Activated T-helper 17 cell treated with anti-CD3 and anti-CD28 coated beads, Interleukin-2, amount 50 U/mL, for 72 hours (primary cell): ENCODE results near the gene PSMA1. TPM values are rescaled to one million over a fixed set of nuclear protein-coding genes. Genes with fewer than 3 reads are reported as not detected.

ENCODE experiments used
- ATAC-seq: fragments of 150-1000 bp; cut with Tn5 transposase; replicated peaks from 2 replicates; pipeline ENCODE4 v1.10.0; 2021; ENCODE audit warnings: mild to moderate bottlenecking, moderate library complexity
- H3K27ac Mint-ChIP-seq: one replicate; pipeline ENCODE4 v1.8.0; 2022; ENCODE audit warnings: mixed read lengths
- H3K27me3 Mint-ChIP-seq: one replicate; pipeline ENCODE4 v1.8.0; 2022; ENCODE audit warnings: mixed read lengths
- H3K36me3 Mint-ChIP-seq: one replicate; pipeline ENCODE4 v1.8.0; 2022; ENCODE audit warnings: low read depth, mild to moderate bottlenecking, mixed read lengths
- H3K4me1 Mint-ChIP-seq: one replicate; pipeline ENCODE4 v1.8.0; 2022; ENCODE audit warnings: mixed read lengths
- H3K4me3 Mint-ChIP-seq: one replicate; pipeline ENCODE4 v1.8.0; 2022; ENCODE audit warnings: mild to moderate bottlenecking, mixed read lengths
- H3K9me3 Mint-ChIP-seq: one replicate; pipeline ENCODE4 v1.8.0; 2022; ENCODE audit warnings: mixed read lengths
- total RNA-seq, 2 donors: library from RNA; stranded (reverse); gene quantifications; one replicate each; pipeline ENCODE4 v1.2.3, GENCODE V29; 2022

Gene PSMA1
- total RNA-seq, 2 donors from 2014 or later = 239 to 246 TPM

GRCh38 chr11:14503023-14503422 is 17.2 kb downstream of the PSMA1 start:
- Mint-ChIP-seq H3K27ac (no peak overlapping the region), H3K36me3 (peaks cover 86% of the 10 kb centered on the region), H3K27me3 (no peaks in the 10 kb centered on the region), H3K4me3 (no peak overlapping the region), H3K9me3 (no peaks in the 10 kb centered on the region), H3K4me1 (peaks cover 6% of the 10 kb centered on the region)
- no peak for ATAC-seq

GRCh38 chr11:14502039-14502438 is 18.1 kb downstream of the PSMA1 start:
- no peak for ATAC-seq
- H3K4me3 Mint-ChIP-seq = no peak overlapping the region
- H3K36me3 Mint-ChIP-seq = peaks cover 86% of the 10 kb centered on the region
- no peak overlapping the region for H3K27ac Mint-ChIP-seq
- H3K27me3 Mint-ChIP-seq = no peaks in the 10 kb centered on the region
- H3K4me1 Mint-ChIP-seq = peaks cover 14% of the 10 kb centered on the region
- H3K9me3 Mint-ChIP-seq = no peaks in the 10 kb centered on the region

- peaks cover 17% of the 10 kb centered on the region for H3K4me1 Mint-ChIP-seq
- ATAC-seq = peak; percentile 46
- no peaks in the 10 kb centered on the region for H3K9me3 Mint-ChIP-seq
- H3K27ac Mint-ChIP-seq = peak overlapping the region; percentile 94
- no peaks in the 10 kb centered on the region for H3K27me3 Mint-ChIP-seq
- H3K4me3 Mint-ChIP-seq = peak overlapping the region; percentile 87
- peaks cover 86% of the 10 kb centered on the region for H3K36me3 Mint-ChIP-seq
Observed at GRCh38 chr11:14500181-14500651, 20.0 kb downstream of the PSMA1 start.

- Mint-ChIP-seq H3K9me3 (no peaks in the 10 kb centered on the region), H3K27ac (peak within 1 kb of the TSS; percentile 94), H3K36me3 (peaks cover 86% of the 10 kb centered on the region), H3K27me3 (no peaks in the 10 kb centered on the region), H3K4me3 (peak within 1 kb of the TSS; percentile 87), H3K4me1 (peaks cover 17% of the 10 kb centered on the region)
- peak; percentile 98 for ATAC-seq
Observed at GRCh38 chr11:14499560-14500180, 20.5 kb downstream of the PSMA1 start, which contains the start of gene COPB1. Gene COPB1 (minus strand): TSS chr11:14499811. CDS start chr11:14498928, 883 bp downstream.

GRCh38 chr11:14499178-14499559 is 21.0 kb downstream of the PSMA1 start:
- H3K4me3 Mint-ChIP-seq = peak overlapping the region; percentile 87
- H3K4me1 Mint-ChIP-seq = peaks cover 17% of the 10 kb centered on the region
- no peaks in the 10 kb centered on the region for H3K27me3 Mint-ChIP-seq
- peaks cover 86% of the 10 kb centered on the region for H3K36me3 Mint-ChIP-seq
- peak overlapping the region; percentile 94 for H3K27ac Mint-ChIP-seq
- H3K9me3 Mint-ChIP-seq = no peaks in the 10 kb centered on the region
- ATAC-seq = peak; percentile 50

- Mint-ChIP-seq H3K9me3 (no peaks in the 10 kb centered on the region), H3K27me3 (no peaks in the 10 kb centered on the region), H3K4me3 (no peak overlapping the region), H3K36me3 (peaks cover 100% of the 10 kb centered on the region), H3K4me1 (peaks cover 9% of the 10 kb centered on the region), H3K27ac (peak overlapping the region; percentile 24)
- ATAC-seq = no peak
Observed at GRCh38 chr11:14480716-14481115, 39.5 kb downstream of the PSMA1 start.

- ATAC-seq = no peak
- Mint-ChIP-seq H3K9me3 (no peaks in the 10 kb centered on the region), H3K27me3 (no peaks in the 10 kb centered on the region), H3K36me3 (peaks cover 79% of the 10 kb centered on the region), H3K4me1 (peaks cover 24% of the 10 kb centered on the region), H3K27ac (peak overlapping the region; percentile 68), H3K4me3 (no peak overlapping the region)
Observed at GRCh38 chr11:14471127-14471526, 49.1 kb downstream of the PSMA1 start.

GRCh38 chr11:14463623-14464022 is 56.6 kb downstream of the PSMA1 start:
- Mint-ChIP-seq H3K4me1 (peaks cover 6% of the 10 kb centered on the region), H3K27ac (no peak overlapping the region), H3K9me3 (no peaks in the 10 kb centered on the region), H3K4me3 (no peak overlapping the region), H3K36me3 (peaks cover 4% of the 10 kb centered on the region), H3K27me3 (no peaks in the 10 kb centered on the region)
- no peak for ATAC-seq

GRCh38 chr11:14460147-14460546 is 60.0 kb downstream of the PSMA1 start:
- peak; percentile 38 for ATAC-seq
- Mint-ChIP-seq H3K27ac (no peak overlapping the region), H3K4me3 (no peak overlapping the region), H3K4me1 (no peaks in the 10 kb centered on the region), H3K27me3 (no peaks in the 10 kb centered on the region), H3K9me3 (no peaks in the 10 kb centered on the region), H3K36me3 (no peaks in the 10 kb centered on the region)

- no peak for ATAC-seq
- H3K4me3 Mint-ChIP-seq = no peak overlapping the region
- H3K27me3 Mint-ChIP-seq = no peaks in the 10 kb centered on the region
- peaks cover 3% of the 10 kb centered on the region for H3K36me3 Mint-ChIP-seq
- H3K4me1 Mint-ChIP-seq = no peaks in the 10 kb centered on the region
- no peak overlapping the region for H3K27ac Mint-ChIP-seq
- H3K9me3 Mint-ChIP-seq = no peaks in the 10 kb centered on the region
Observed at GRCh38 chr11:14458377-14458776, 61.8 kb downstream of the PSMA1 start.

GRCh38 chr11:14455648-14456430 is 64.3 kb downstream of the PSMA1 start:
- peaks cover 27% of the 10 kb centered on the region for H3K36me3 Mint-ChIP-seq

More at GRCh38 chr11:14455648-14456430, 64.3 kb downstream of the PSMA1 start:
- Mint-ChIP-seq H3K27ac (peak overlapping the region; percentile 17), H3K27me3 (no peaks in the 10 kb centered on the region), H3K9me3 (no peaks in the 10 kb centered on the region), H3K4me1 (no peaks in the 10 kb centered on the region), H3K4me3 (no peak overlapping the region)
- no peak for ATAC-seq

Other genes starting within 250 kb of the PSMA1 start
- gene RRAS2, start 161.2 kb downstream of the PSMA1 start, total RNA-seq = 10 to 100 TPM; 35.4 to 41.0 TPM
- gene COPB1, start 20.6 kb downstream of the PSMA1 start, total RNA-seq = 100 to 1,000 TPM in 1 of 2 donors, 10 to 100 TPM in 1; 93.4 to 103 TPM
- 10 to 100 TPM; 23.0 to 25.5 TPM for gene PDE3B, start 123.4 kb upstream of the PSMA1 start, total RNA-seq